Uterus (tissue), 4 donors: ENCODE measurements around the gene UACA. TPM values are rescaled to one million over a fixed set of nuclear protein-coding genes. Genes with fewer than 3 reads are reported as not detected.

ENCODE experiments used
- DNase-seq, 2 donors: peaks; one replicate each; pipeline ENCODE4 v3.0.0-alpha.2; 2019 to 2020
- H3K27ac ChIP-seq, 2 donors: fragments of 200-600 bp; sonication (generic); 1 replicate in 1 of 2; 2 replicates in 1 of 2; pipeline ENCODE4 v1.5.1; 2016 to 2018
- H3K27me3 ChIP-seq, 2 donors: fragments of 200-600 bp; sonication (generic); one replicate each; pipeline ENCODE4 v1.5.1; 2018 to 2019; ENCODE audit warnings: control low read depth in 1 of 2
- H3K36me3 ChIP-seq, 2 donors: fragments of 200-600 bp; sonication (generic); one replicate each; pipeline ENCODE4 v1.5.1; 2019; ENCODE audit warnings: control low read depth in 1 of 2
- H3K4me1 ChIP-seq, 2 donors: fragments of 200-600 bp; sonication (generic); one replicate each; pipeline ENCODE4 v1.5.1; 2018 to 2019; ENCODE audit warnings: control low read depth in 1 of 2
- H3K4me3 ChIP-seq, 2 donors: fragments of 200-600 bp; sonication (generic); 1 replicate in 1 of 2; 2 replicates in 1 of 2; pipeline ENCODE4 v1.5.1; 2018 to 2019; ENCODE audit warnings: mild to moderate bottlenecking in 1 of 2
- H3K9me3 ChIP-seq, 2 donors: fragments of 200-600 bp; sonication (generic); one replicate each; pipeline ENCODE4 v1.5.1; 2019; ENCODE audit warnings: control low read depth in 1 of 2
- POLR2A ChIP-seq, 2 donors: fragments of 450-650 bp; IDR thresholded peaks; one replicate each; pipeline ENCODE4 v1.6.1; 2016; ENCODE audit warnings: antibody characterized with exemption in 2 of 2, mild to moderate bottlenecking in 1 of 2, moderate library complexity in 1 of 2
- intact Hi-C: fragments of 100-400 bp; cut with DNase I; formaldehyde crosslinking; loops from one replicate; pipeline ENCODE4 v1.15.1; 2023; ENCODE audit warnings: low total_unique reads
- total RNA-seq, 4 donors: library from RNA; depleted of rRNA in 3 of 4; stranded (reverse); fragments of >200 nt in 3 of 4; gene quantifications; one replicate each; pipeline versions ENCODE4 v1.1.0 to v1.2.4, GENCODE V29; 2014 to 2023
- TF ChIP-seq, protein P1 (sequence below), 4 experiments: fragments of 200-600 bp in 2 of 4; fragments of 450-650 bp in 2 of 4; sonication (generic) in 2 of 4; IDR thresholded peaks; one replicate each; pipeline ENCODE4 v1.5.1; 2016 to 2019; ENCODE audit warnings: antibody characterized with exemption in 4 of 4, mild to moderate bottlenecking in 2 of 4, moderate library complexity in 1 of 4
- donor health status: DM: yes; HTN: yes; CAD: no.

Gene UACA
- total RNA-seq, 4 donors from 2014 or later: 20.9 to 147 (median 60.6) TPM

GRCh38 chr15:70702584-70702983 is 60.8 kb downstream of the UACA start:
- Histone ChIP-seq H3K27me3 (no peaks in the 10 kb centered on the region), H3K27ac (peak overlapping the region; percentile 62 to 80), H3K4me1 (peaks cover 0 to 10% of the 10 kb centered on the region in 2 donors), H3K4me3 (peak overlapping the region in 1 of 2 donors; percentile 23), H3K9me3 (no peaks in the 10 kb centered on the region), H3K36me3 (no peaks in the 10 kb centered on the region)
- no peak for DNase-seq
- no peak for TF ChIP-seq POLR2A (IDR thresholded peaks at IDR 0.05)
- TF ChIP-seq, protein P1, sequence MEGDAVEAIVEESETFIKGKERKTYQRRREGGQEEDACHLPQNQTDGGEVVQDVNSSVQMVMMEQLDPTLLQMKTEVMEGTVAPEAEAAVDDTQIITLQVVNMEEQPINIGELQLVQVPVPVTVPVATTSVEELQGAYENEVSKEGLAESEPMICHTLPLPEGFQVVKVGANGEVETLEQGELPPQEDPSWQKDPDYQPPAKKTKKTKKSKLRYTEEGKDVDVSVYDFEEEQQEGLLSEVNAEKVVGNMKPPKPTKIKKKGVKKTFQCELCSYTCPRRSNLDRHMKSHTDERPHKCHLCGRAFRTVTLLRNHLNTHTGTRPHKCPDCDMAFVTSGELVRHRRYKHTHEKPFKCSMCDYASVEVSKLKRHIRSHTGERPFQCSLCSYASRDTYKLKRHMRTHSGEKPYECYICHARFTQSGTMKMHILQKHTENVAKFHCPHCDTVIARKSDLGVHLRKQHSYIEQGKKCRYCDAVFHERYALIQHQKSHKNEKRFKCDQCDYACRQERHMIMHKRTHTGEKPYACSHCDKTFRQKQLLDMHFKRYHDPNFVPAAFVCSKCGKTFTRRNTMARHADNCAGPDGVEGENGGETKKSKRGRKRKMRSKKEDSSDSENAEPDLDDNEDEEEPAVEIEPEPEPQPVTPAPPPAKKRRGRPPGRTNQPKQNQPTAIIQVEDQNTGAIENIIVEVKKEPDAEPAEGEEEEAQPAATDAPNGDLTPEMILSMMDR (IDR thresholded peaks at IDR 0.05): no peak
- intact Hi-C loops: no loop called here

DNA sequence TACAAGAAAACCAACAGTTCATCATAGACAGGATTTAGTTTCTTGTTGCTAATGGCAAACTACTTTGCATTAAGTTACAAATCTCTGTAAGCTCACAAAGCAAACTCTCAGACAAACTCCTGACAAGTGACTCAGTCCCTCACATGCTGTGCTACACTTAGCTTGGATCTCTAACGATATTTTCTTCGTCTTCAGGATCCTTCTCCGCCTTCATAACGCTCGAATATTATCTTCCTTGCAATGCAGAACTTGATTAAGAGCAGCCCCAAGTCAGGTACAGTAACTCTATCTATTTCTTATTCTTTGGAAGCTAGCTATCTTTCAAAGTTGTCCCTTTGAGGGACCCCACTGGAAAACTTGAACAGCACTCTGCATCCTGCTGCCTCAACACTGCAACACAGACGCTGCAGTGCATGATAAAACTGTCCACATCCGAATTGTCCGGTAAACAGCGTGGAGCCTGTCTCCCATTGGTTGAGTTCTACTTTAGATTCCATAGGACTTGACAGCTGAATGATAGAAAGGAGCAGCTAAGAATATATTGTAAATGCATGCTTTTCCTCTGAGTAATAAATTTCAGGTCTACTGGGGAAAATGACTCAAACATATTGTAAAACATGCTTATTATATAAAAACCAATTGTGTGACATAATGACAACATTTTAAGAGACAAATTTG is 61.3 kb downstream of the UACA start:
- intact Hi-C loops: no loop called here
- Histone ChIP-seq H3K9me3 (no peaks in the 10 kb centered on the region), H3K36me3 (no peaks in the 10 kb centered on the region), H3K4me1 (peaks cover 0 to 10% of the 10 kb centered on the region in 2 donors), H3K27me3 (no peaks in the 10 kb centered on the region), H3K27ac (peak overlapping the region; percentile 62 to 80), H3K4me3 (peak overlapping the region; percentile 23)
- TF ChIP-seq, protein P1 (IDR thresholded peaks at IDR 0.05): no peak
- no peak for TF ChIP-seq POLR2A (IDR thresholded peaks at IDR 0.05)
- DNase-seq: no peak

DNA sequence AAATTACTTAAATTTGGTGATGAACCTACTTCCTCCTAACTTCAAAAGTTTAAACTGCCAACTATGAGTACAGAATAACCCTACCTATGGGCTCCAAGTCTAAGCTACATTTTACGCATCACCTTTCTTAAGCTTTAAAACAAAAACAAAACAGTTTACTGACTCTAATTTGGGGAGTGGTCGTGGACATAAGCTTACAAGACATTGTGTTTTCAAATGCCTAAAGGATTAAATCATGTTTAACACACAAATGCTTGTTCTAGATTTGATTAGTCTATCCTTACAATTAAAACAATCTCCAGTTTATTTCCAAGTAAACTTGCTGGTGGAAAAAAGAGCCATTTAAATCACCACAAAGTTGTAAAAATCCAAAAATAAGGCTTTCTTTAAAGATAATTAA is 62.2 kb downstream of the UACA start:
- Histone ChIP-seq H3K4me1 (peaks cover 0 to 10% of the 10 kb centered on the region in 2 donors), H3K27me3 (no peaks in the 10 kb centered on the region), H3K4me3 (no peak overlapping the region), H3K9me3 (no peaks in the 10 kb centered on the region), H3K36me3 (no peaks in the 10 kb centered on the region), H3K27ac (peak overlapping the region; percentile 62 to 80)
- TF ChIP-seq, protein P1 (IDR thresholded peaks at IDR 0.05): no peak
- TF ChIP-seq POLR2A (IDR thresholded peaks at IDR 0.05): no peak
- DNase-seq: no peak
- intact Hi-C loops: no loop called here

DNA sequence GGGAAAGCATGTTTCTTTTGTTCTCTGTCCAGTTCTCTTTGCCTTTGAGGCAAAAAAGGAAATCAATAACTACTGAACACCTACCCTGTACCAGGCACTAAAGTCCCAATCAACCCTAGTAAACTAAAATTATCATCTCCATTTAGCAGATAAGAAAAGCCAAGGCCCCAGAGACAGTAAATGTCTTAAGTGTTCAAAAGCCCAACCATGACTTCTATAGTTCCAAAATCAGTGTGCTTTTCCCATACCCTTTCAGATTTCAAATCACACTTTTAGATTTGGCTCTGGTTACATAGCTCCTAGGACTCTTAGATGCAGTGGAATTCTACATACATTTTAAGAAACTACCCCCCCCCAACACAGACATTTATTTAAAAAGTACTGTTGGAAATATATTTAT is 63.5 kb downstream of the UACA start:
- DNase-seq: no peak
- Histone ChIP-seq H3K9me3 (no peaks in the 10 kb centered on the region), H3K4me1 (peaks cover 0 to 10% of the 10 kb centered on the region in 2 donors), H3K27ac (peak overlapping the region; percentile 62 to 80), H3K27me3 (no peaks in the 10 kb centered on the region), H3K36me3 (no peaks in the 10 kb centered on the region), H3K4me3 (peak overlapping the region in 1 of 2 donors; percentile 9)
- no peak for TF ChIP-seq POLR2A (IDR thresholded peaks at IDR 0.05)
- TF ChIP-seq, protein P1 (IDR thresholded peaks at IDR 0.05): no peak
- intact Hi-C loops: no loop called here

GRCh38 chr15:70698836-70699390 is 64.4 kb downstream of the UACA start:
- intact Hi-C loops: no loop called here
- Histone ChIP-seq H3K4me1 (peaks cover 0 to 10% of the 10 kb centered on the region in 2 donors), H3K4me3 (no peak overlapping the region)

More at GRCh38 chr15:70698836-70699390, 64.4 kb downstream of the UACA start:
- TF ChIP-seq, protein P1 (IDR thresholded peaks at IDR 0.05): no peak
- no peak for TF ChIP-seq POLR2A (IDR thresholded peaks at IDR 0.05)
- no peaks in the 10 kb centered on the region for H3K36me3 ChIP-seq
- H3K27me3 ChIP-seq: no peaks in the 10 kb centered on the region
- peak overlapping the region; percentile 62 to 80 for H3K27ac ChIP-seq
- DNase-seq: no peak
- no peaks in the 10 kb centered on the region for H3K9me3 ChIP-seq
